Measurements from ENCODE around the gene RNF224. TPM values are rescaled to one million over a fixed set of nuclear protein-coding genes. Genes with fewer than 3 reads are reported as not detected.
A peak's percentile ranks its signal among the peaks of the same experiment; 100 is the strongest.

RNF224 gene
- polyA plus RNA-seq, 2 of the 4 experiments (the other 2 are of a cell fraction), result 0.04 TPM; not detected in 1

DNA sequence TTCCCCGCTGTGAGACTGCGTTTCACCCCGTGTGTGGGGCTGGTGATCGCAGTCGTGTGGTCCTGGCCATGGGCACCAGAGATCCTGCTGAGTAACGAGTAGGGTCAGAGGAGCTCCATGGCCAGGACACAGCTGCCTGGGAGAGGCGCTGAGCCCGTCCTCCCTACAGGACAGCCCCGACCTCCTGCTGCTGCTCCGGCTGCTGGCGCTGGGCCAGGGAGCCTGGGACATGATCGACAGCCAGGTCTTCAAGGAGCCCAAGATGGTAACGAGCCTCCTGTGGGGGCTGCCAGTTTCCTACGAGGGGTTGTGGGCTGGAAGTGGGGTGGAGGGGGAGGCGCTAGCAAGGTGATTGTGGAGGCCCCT is 38.8 kb downstream of the RNF224 start (continued):
- TF ChIP-seq ZFP36 (IDR thresholded peaks at IDR 0.05; ENCODE audit: borderline replicate concordance, partially characterized antibody) (no peak), SMC3 (IDR thresholded peaks at IDR 0.05) (no peak), RFX5 (IDR thresholded peaks at IDR 0.05) (no peak), KDM5A (IDR thresholded peaks at IDR 0.05) (no peak), CBX8 (IDR thresholded peaks at IDR 0.05) (no peak), GATA3 (IDR thresholded peaks at IDR 0.05; ENCODE audit: borderline replicate concordance) (no peak), ZC3H11A (IDR thresholded peaks at IDR 0.05) (no peak), FOSL2 (IDR thresholded peaks at IDR 0.05) (no peak), FOSL2 (CRISPR knock-in tag; IDR thresholded peaks at IDR 0.05) (no peak)
- TF ChIP-seq, protein P1, sequence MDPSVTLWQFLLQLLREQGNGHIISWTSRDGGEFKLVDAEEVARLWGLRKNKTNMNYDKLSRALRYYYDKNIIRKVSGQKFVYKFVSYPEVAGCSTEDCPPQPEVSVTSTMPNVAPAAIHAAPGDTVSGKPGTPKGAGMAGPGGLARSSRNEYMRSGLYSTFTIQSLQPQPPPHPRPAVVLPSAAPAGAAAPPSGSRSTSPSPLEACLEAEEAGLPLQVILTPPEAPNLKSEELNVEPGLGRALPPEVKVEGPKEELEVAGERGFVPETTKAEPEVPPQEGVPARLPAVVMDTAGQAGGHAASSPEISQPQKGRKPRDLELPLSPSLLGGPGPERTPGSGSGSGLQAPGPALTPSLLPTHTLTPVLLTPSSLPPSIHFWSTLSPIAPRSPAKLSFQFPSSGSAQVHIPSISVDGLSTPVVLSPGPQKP (IDR thresholded peaks at IDR 0.05; ENCODE audit: low read depth, low read length), result no peak

DNA sequence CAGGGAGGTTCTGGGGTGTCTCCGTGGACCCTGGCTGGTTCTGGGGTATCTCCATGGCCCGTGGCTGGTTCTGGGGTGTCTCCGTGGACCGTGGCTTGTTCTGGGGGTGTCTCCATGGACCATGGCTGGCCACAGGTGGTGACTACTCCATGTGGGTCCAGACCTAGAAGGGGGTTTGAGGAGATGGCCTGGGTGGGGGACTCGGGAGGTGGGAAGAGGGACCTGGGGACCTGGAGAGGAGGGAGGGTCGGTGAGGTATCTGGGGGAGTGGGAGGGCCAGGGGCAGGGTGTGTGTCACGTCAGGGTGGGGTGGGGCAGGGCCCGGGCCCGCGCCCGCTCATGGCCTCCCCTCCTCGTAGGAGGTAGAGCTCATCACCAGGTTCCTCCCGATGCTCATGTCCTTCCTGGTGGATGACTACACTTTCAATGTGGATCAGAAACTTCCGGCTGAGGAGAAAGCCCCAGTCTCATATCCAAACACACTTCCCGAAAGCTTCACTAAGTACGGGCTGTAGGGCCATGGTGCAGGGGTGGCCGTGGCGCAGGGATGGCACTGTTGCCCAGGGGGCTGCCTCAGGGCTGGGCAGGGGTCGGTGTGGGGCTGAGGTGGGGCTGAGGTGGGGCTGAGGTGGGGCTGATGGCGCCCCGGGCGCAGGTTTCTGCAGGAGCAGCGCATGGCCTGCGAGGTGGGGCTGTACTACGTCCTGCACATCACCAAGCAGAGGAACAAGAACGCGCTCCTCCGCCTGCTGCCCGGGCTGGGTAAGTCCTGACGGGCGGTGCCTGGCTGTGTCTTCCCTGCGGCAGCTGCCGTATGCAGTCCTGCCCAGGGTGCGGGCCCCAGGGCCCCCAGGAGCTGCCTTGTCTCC is 39.5 kb downstream of the RNF224 start:
- TF ChIP-seq PHF8 (IDR thresholded peaks at IDR 0.05; ENCODE audit: borderline replicate concordance, low read depth) (no peak), TP53 (CRISPR knock-in tag; IDR thresholded peaks at IDR 0.05) (no peak), POLR2AphosphoS2 (conservative IDR thresholded peaks at IDR 0.05; ENCODE audit: low read length) (no peak), RARB (CRISPR knock-in tag; IDR thresholded peaks at IDR 0.05) (no peak), HOXB5 (CRISPR knock-in tag; IDR thresholded peaks at IDR 0.05) (no peak), CBX8 (IDR thresholded peaks at IDR 0.05) (no peak), RNF2 (IDR thresholded peaks at IDR 0.05; ENCODE audit: borderline replicate concordance, low read depth) (no peak), MAFK (IDR thresholded peaks at IDR 0.05; ENCODE audit: partially characterized antibody) (no peak), ZSCAN20 (CRISPR knock-in tag; IDR thresholded peaks at IDR 0.05) (no peak), FOSL2 (IDR thresholded peaks at IDR 0.05) (no peak), FOSL2 (CRISPR knock-in tag; IDR thresholded peaks at IDR 0.05) (no peak), KDM1A (IDR thresholded peaks at IDR 0.05; ENCODE audit: low read depth) (no peak), EHMT2 (IDR thresholded peaks at IDR 0.05; ENCODE audit: low read depth) (no peak), CHD2 (IDR thresholded peaks at IDR 0.05; ENCODE audit: low read length, partially characterized antibody) (no peak), NFE2L2 (conservative IDR thresholded peaks at IDR 0.05; ENCODE audit: low read length) (no peak)
- DNase-seq (ENCODE audit: low read depth in 1 of 2, low spot score in 1 of 2) (no peak), ATAC-seq (no peak), FAIRE-seq (no peak)
- no peak overlapping the region for H3K27ac ChIP-seq
- peaks cover 22% of the 10 kb centered on the region for H3K4me1 ChIP-seq
- no peak overlapping the region for H3K4me2 ChIP-seq
- H3K9me3 ChIP-seq, result no peaks in the 10 kb centered on the region
- ChIA-PET POLR2A (no interaction called here), CTCF (interaction anchor here (1.3 to 17.1 kb wide), 6 partner anchors 10 to 24 kb away, joined by 3 to 236 read pairs (median 6); partner anchors contain the start of genes TOR4A and TUBB4B)
- 93% methylated on average over 28 of the region's 34 CpGs for WGBS (ENCODE audit: missing lambda C conversion rate)
- no peak overlapping the region for H3K4me3 ChIP-seq

DNA sequence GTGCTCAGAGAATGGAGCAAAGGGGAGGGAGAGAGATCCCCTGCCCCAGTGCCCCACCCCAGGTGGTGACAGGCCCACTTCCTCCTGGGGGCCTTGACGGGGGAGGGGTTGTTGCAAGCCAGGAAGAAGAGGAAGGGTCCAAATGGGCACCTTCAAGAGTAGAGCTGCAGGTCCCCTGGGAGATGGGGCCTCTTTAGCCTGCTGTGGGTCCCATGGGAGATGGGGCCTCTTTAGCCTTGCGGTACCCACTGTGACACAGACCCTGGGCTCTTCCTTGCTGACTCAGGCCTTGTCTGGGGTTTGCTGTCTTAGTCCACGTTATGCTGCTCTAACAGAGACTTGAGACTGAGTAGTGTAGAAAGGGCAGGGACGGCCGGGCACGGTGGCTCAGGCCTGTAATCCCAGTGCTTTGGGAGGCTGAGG is 40.6 kb downstream of the RNF224 start:
- ChIA-PET CTCF (interaction anchor here (1.1 to 17.1 kb wide), 5 partner anchors 9 to 26 kb away, joined by 3 to 236 read pairs (median 5); partner anchors contain the start of genes TOR4A and TUBB4B), POLR2A (interaction anchor here (1.0 kb wide), 1 partner anchor 27 kb away, joined by 3 read pairs; the partner anchor contains the start of gene TUBB4B)
- DNase-seq (ENCODE audit: low read depth in 1 of 2, low spot score in 1 of 2), result no peak
- no peak for TF ChIP-seq FOSB (CRISPR knock-in tag; IDR thresholded peaks at IDR 0.05)
- TF ChIP-seq CBX2 (IDR thresholded peaks at IDR 0.05; ENCODE audit: borderline replicate concordance, low read depth), result no peak
- TF ChIP-seq, protein P2, sequence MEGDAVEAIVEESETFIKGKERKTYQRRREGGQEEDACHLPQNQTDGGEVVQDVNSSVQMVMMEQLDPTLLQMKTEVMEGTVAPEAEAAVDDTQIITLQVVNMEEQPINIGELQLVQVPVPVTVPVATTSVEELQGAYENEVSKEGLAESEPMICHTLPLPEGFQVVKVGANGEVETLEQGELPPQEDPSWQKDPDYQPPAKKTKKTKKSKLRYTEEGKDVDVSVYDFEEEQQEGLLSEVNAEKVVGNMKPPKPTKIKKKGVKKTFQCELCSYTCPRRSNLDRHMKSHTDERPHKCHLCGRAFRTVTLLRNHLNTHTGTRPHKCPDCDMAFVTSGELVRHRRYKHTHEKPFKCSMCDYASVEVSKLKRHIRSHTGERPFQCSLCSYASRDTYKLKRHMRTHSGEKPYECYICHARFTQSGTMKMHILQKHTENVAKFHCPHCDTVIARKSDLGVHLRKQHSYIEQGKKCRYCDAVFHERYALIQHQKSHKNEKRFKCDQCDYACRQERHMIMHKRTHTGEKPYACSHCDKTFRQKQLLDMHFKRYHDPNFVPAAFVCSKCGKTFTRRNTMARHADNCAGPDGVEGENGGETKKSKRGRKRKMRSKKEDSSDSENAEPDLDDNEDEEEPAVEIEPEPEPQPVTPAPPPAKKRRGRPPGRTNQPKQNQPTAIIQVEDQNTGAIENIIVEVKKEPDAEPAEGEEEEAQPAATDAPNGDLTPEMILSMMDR (IDR thresholded peaks at IDR 0.05), result no peak
- TF ChIP-seq ZFP36 (IDR thresholded peaks at IDR 0.05; ENCODE audit: borderline replicate concordance, partially characterized antibody), result no peak
- no peak for TF ChIP-seq EHF (CRISPR knock-in tag; IDR thresholded peaks at IDR 0.05)
- no peak for TF ChIP-seq HDAC2 (IDR thresholded peaks at IDR 0.05)
- no peak for TF ChIP-seq CBX8 (IDR thresholded peaks at IDR 0.05)
- TF ChIP-seq HOXB5 (CRISPR knock-in tag; IDR thresholded peaks at IDR 0.05), result no peak
- TF ChIP-seq HOXA7 (CRISPR knock-in tag; IDR thresholded peaks at IDR 0.05), result no peak
- TF ChIP-seq, protein P3, sequence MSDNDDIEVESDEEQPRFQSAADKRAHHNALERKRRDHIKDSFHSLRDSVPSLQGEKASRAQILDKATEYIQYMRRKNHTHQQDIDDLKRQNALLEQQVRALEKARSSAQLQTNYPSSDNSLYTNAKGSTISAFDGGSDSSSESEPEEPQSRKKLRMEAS (IDR thresholded peaks at IDR 0.05), result no peak
- TF ChIP-seq, protein P4, sequence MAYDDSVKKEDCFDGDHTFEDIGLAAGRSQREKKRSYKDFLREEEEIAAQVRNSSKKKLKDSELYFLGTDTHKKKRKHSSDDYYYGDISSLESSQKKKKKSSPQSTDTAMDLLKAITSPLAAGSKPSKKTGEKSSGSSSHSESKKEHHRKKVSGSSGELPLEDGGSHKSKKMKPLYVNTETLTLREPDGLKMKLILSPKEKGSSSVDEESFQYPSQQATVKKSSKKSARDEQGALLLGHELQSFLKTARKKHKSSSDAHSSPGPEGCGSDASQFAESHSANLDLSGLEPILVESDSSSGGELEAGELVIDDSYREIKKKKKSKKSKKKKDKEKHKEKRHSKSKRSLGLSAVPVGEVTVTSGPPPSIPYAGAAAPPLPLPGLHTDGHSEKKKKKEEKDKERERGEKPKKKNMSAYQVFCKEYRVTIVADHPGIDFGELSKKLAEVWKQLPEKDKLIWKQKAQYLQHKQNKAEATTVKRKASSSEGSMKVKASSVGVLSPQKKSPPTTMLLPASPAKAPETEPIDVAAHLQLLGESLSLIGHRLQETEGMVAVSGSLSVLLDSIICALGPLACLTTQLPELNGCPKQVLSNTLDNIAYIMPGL (CRISPR knock-in tag; IDR thresholded peaks at IDR 0.05; ENCODE audit: borderline replicate concordance), result no peak
- no peak for TF ChIP-seq RNF2 (IDR thresholded peaks at IDR 0.05; ENCODE audit: borderline replicate concordance, low read depth)
- no peak for TF ChIP-seq GATA3 (IDR thresholded peaks at IDR 0.05; ENCODE audit: borderline replicate concordance)
- no peak for FAIRE-seq
- H3K27ac ChIP-seq, result peak overlapping the region; percentile 56 to 65; a peak in 4 of 6 replicates
- WGBS (ENCODE audit: missing lambda C conversion rate), result 92% methylated on average over 6 of the region's 6 CpGs
- H3K4me2 ChIP-seq, result no peak overlapping the region
- ATAC-seq, result no peak
- H3K4me3 ChIP-seq, result no peak overlapping the region
- H3K9me3 ChIP-seq, result no peaks in the 10 kb centered on the region
- peaks cover 22% of the 10 kb centered on the region for H3K4me1 ChIP-seq
